Pancreas (tissue), 10 donors: ENCODE data around the gene CCDC27. TPM values are rescaled to one million over a fixed set of nuclear protein-coding genes. Genes with fewer than 3 reads are reported as not detected.
A peak's percentile ranks its signal among the peaks of the same experiment; 100 is the strongest.

ENCODE experiments used
- ATAC-seq, 4 donors: fragments of 200-7000 bp; cut with Tn5 transposase; one replicate each; pipeline versions ENCODE4 v1.8.0 to v1.9.1; 2020; ENCODE audit warnings: mild to moderate bottlenecking in 4 of 4, moderate library complexity in 4 of 4
- DNase-seq, 6 donors: peaks; one replicate each; pipeline ENCODE4 v3.0.0-alpha.2; 2020
- FAIRE-seq: peaks from 2 replicates; lab custom pipeline; 2012; peaks lifted over from hg19 to GRCh38; lab: Jason Lieb, UNC
- H3K27ac ChIP-seq, 4 donors: fragments of 200-600 bp; sonication (generic); 1 replicate in 3 of 4; 2 replicates in 1 of 4; pipeline versions ENCODE4 v1.5.0 to v1.8.0; 2020
- H3K27me3 ChIP-seq, 4 donors: fragments of 200-600 bp; one replicate each; pipeline ENCODE4 v1.8.0; 2021
- H3K36me3 ChIP-seq, 3 donors: fragments of 200-600 bp; sonication (generic) in 1 of 3; one replicate each; pipeline versions ENCODE4 v1.5.0 to v1.8.0; 2020 to 2021
- H3K4me1 ChIP-seq, 3 donors: fragments of 200-600 bp; one replicate each; pipeline ENCODE4 v1.8.0; 2021
- H3K4me3 ChIP-seq, 4 donors: fragments of 200-600 bp; sonication (generic) in 2 of 4; one replicate each; pipeline versions ENCODE4 v1.5.0 to v1.8.0; 2020 to 2021
- H3K9me3 ChIP-seq, 4 donors: fragments of 200-600 bp; one replicate each; pipeline ENCODE4 v1.8.0; 2021
- CTCF ChIP-seq, 4 donors: fragments of 200-600 bp; sonication (generic) in 3 of 4; IDR thresholded peaks; one replicate each; pipeline versions ENCODE4 v1.5.0 to v1.8.0; 2021; ENCODE audit warnings: antibody characterized with exemption in 4 of 4
- WGBS, 2 donors: extraction: QIAGEN DNeasy Blood & Tissue Kit; methylation state at CpG; one replicate each; pipeline ENCODE4 v1.1.7; 2013; 5-methylcytosine and 5-hydroxymethylcytosine counted together
- intact Hi-C, 3 donors: fragments of 100-400 bp; cut with DNase I; formaldehyde crosslinking; loops; one replicate each; pipeline versions ENCODE4 v1.11.1 to v1.14.2; 2022
- polyA plus RNA-seq, 2 donors: library from polyadenylated mRNA; stranded (reverse); fragments of 200-250 nt; gene quantifications; one replicate each; pipeline ENCODE4 v1.2.3, GENCODE V29; 2013
- total RNA-seq, 6 donors: library from RNA; stranded (reverse); fragmentation: NEBNext Ultra II Directional in 4 of 6; extraction: Animal tissue kit (Norgen Biotek cat#: 25700) in 4 of 6; gene quantifications; one replicate each; pipeline versions ENCODE4 v1.2.1 to v1.2.4, GENCODE V29; 2021 to 2023
- donor health status: healthy with polysubstance abuse.
- donor health status: DM: no; HTN: no; CAD: no; lungs with moderate emphysema.
- donor health status: DM: no; HTN: no; CAD: no.
- donor health status: control.
- donor health status: control.
- donor health status: Bipolar disorder and iron deficiency.
- donor health status: DM: yes; HTN: yes; CAD: no.
- donor health status: DM: no; HTN: no; CAD: no.
- donor health status: DM: no; HTN: no; CAD: no.
- donor health status: DM: yes; HTN: yes; CAD: no.

The CCDC27 gene
- total and polyA plus RNA-seq, 8 donors = 0.04 TPM; not detected in 7

GRCh38 chr1:3772715-3773571, 20.7 kb downstream of the CCDC27 start, which contains the start of gene SMIM1:
SMIM1 (plus strand) TSS chr1:3772749; CDS start chr1:3775374, 2,625 bp downstream.
- Histone ChIP-seq H3K4me1 (peaks cover 5 to 9% (median 8%) of the 10 kb centered on the region in 3 donors), H3K9me3 (no peaks in the 10 kb centered on the region), H3K27me3 (no peaks in the 10 kb centered on the region), H3K36me3 (no peaks in the 10 kb centered on the region), H3K4me3 (peak within 1 kb of the TSS; percentile 60 to 90 (median 80)), H3K27ac (peak within 1 kb of the TSS; percentile 31 to 57 (median 47))
- TF ChIP-seq CTCF (IDR thresholded peaks at IDR 0.05) = no peak
- 6% methylated on average over 53 to 55 of the region's 55 CpGs for WGBS, 2 donors
- DNase-seq = peak in 5 of 6 donors; percentile 25 to 81 (median 56)
- no peak for FAIRE-seq
- peak; percentile 2 to 9 (median 8) for ATAC-seq
- intact Hi-C loops = no loop called here

DNA sequence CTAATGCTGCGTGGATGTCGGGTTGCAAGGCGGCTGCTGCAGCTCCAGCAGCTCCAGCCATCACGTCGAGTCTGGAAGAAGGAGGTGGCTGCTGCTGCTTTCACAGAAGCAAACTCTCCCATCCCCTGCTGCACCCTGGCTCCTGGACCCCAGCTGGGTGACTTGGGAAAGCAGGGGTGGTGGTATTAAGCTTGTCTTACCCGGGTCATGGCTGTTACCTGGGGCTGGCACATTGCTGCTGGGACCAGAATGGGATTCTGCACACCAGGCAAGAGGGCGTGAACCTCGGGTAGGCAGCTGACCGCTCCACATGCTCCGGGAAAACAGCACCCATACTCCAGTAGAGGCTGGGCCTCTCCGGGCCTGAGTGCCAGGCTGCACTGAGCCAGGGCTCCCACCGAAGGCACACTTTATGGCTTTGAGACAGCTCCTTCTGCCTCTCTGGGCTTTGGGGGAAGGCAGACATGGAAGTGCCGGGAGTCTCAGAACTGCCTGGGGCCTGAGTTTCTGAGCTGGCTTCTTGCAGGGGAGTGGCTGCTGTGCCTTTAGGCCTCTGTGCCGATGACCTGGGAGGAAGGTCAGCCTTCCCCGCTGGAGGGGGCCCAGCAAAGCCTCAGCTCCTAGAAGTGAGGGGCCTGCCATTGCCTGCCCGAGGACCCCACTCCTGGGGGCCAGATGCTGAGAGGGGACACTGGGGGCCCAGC, 21.5 kb downstream of the CCDC27 start:
- Histone ChIP-seq H3K4me3 (peak overlapping the region in 2 of 4 donors; percentile 80 to 90), H3K27me3 (no peaks in the 10 kb centered on the region), H3K4me1 (peaks cover 5 to 9% (median 8%) of the 10 kb centered on the region in 3 donors), H3K27ac (no peak overlapping the region), H3K36me3 (no peaks in the 10 kb centered on the region), H3K9me3 (no peaks in the 10 kb centered on the region)
- ATAC-seq (no peak), FAIRE-seq (no peak), DNase-seq (peak in 1 of 6 donors; percentile 65)
- intact Hi-C loops = no loop called here
- 69 to 72% methylated on average over 16 of the region's 16 CpGs for WGBS, 2 donors
- TF ChIP-seq CTCF (IDR thresholded peaks at IDR 0.05) = no peak

DNA sequence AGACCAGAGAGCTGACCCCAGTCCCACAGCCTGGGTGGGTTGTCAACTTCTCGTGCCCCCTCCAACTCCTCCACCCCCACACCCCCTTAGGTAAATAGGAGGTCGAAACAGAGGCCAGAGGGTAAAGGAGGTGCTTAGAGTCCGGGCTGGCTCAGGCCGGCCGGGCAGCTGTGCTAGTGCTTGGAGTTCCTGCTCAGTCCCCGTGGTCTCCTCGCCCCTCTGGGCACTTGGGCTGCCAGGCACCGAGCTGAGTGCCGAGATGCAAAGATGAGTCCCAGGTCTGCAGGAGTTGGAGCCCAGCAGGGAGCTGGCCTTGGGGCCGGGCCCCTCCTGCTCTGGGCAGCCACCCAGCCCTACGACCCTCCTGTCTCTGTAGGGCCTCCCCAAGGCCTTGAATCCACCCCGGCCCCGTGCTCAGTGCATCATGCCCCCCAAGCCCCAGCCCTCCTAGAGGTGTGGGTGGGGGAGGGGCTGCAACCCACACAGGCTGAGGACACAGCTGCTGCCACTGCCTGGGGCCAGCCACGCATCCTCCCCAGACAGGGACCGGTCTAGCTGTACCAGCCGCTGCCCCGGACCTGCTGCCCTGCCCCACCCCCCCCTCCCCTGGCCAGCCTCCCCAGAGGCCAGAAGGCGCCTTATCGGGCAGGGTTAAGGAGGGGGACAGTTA, 22.2 kb downstream of the CCDC27 start:
- FAIRE-seq = no peak
- H3K4me1 ChIP-seq = peaks cover 5 to 9% (median 8%) of the 10 kb centered on the region in 3 donors
- 72 to 77% methylated on average over 17 to 19 of the region's 19 CpGs for WGBS, 2 donors

DNA sequence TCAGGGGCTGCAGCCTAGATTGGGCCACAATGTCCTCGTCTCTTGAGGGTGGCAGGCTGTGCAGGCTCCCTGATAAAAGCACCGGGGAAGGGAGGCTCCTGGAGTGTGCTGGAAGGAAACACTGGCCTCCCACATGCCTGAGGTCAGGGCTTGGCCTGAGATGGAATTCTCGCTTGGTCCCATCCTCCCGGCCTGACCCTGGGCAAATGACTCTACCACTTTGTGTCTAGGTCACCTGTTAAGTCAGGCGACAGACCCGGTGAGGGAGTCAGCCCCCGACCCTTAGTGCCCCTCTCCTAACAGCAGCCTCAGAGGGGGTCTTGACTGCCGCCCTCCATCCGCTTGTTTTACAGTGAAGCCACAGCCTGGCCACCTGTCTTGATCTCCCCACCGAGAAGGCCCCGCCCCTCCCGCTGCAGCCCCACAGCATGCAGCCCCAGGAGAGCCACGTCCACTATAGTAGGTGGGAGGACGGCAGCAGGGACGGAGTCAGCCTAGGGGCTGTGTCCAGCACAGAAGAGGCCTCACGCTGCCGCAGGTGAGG, 22.8 kb downstream of the CCDC27 start:
- no peak for FAIRE-seq
- intact Hi-C loops = no loop called here

More for the DNA sequence above, 22.2 kb downstream of the CCDC27 start:
- Histone ChIP-seq H3K27me3 (no peaks in the 10 kb centered on the region), H3K4me3 (no peak overlapping the region), H3K9me3 (no peaks in the 10 kb centered on the region), H3K36me3 (no peaks in the 10 kb centered on the region), H3K27ac (no peak overlapping the region)
- peak in 3 of 6 donors; percentile 16 to 80 (median 30) for DNase-seq
- no peak for TF ChIP-seq CTCF (IDR thresholded peaks at IDR 0.05)
- intact Hi-C loops = no loop called here
- no peak for ATAC-seq

More for the DNA sequence above, 22.8 kb downstream of the CCDC27 start:
- ATAC-seq (no peak), DNase-seq (peak in 1 of 6 donors; percentile 41)
- Histone ChIP-seq H3K4me1 (peaks cover 5 to 9% (median 8%) of the 10 kb centered on the region in 3 donors), H3K36me3 (peaks cover 0 to 6% (median 0%) of the 10 kb centered on the region in 3 donors), H3K4me3 (no peak overlapping the region), H3K27ac (no peak overlapping the region), H3K27me3 (no peaks in the 10 kb centered on the region), H3K9me3 (no peaks in the 10 kb centered on the region)
- 71 to 77% methylated on average over 17 of the region's 17 CpGs for WGBS, 2 donors
- no peak for TF ChIP-seq CTCF (IDR thresholded peaks at IDR 0.05)
